Mucosa of stomach (tissue), 1 donor: ENCODE data around the gene PREX1.

Experiments used
- H3K27me3 ChIP-seq: one replicate; pipeline ENCODE4 v1.7.0; 2013; ENCODE audit warnings: mild to moderate bottlenecking, low read length; ENCODE audit not compliant: control insufficient read depth, insufficient read depth
- H3K36me3 ChIP-seq: one replicate; pipeline ENCODE4 v1.7.0; 2013; ENCODE audit warnings: low read length; ENCODE audit not compliant: control insufficient read depth, insufficient read depth
- H3K4me1 ChIP-seq: one replicate; pipeline ENCODE4 v1.7.0; 2013; ENCODE audit warnings: mild to moderate bottlenecking, low read length; ENCODE audit not compliant: control insufficient read depth, insufficient read depth
- H3K4me3 ChIP-seq: one replicate; pipeline ENCODE4 v1.7.0; 2013; ENCODE audit warnings: low read length
- H3K9ac ChIP-seq: one replicate; pipeline ENCODE4 v1.7.0; 2013; ENCODE audit warnings: mild to moderate bottlenecking, low read length, moderate library complexity
- H3K9me3 ChIP-seq: one replicate; pipeline ENCODE4 v1.7.0; 2013; ENCODE audit warnings: mild to moderate bottlenecking, low read length, moderate library complexity; ENCODE audit not compliant: control insufficient read depth
- donor health status: Pancreatic carcinoma.

Gene PREX1

DNA sequence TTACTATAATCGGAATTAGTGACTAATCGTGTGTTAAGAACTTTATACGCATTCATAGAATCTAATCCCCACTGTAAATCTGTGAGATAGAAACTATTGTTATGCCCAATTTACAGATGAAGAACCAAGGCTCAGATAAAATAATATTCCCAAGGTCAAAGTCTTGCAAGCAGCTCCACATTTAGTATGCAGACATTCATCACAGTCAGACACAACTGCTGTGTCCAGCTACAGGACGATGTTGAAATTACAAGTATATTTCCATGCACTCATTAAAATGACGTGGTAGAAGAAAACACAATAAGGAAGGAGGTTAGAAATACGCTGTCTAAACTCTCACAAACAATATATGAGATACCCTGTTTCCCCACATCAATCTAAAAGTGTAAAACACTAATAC lies 82.5 kb downstream of the PREX1 start:
- Histone ChIP-seq H3K27me3 (no peaks in the 10 kb centered on the region), H3K36me3 (no peaks in the 10 kb centered on the region), H3K9me3 (no peaks in the 10 kb centered on the region), H3K9ac (no peak overlapping the region), H3K4me3 (no peak overlapping the region), H3K4me1 (no peaks in the 10 kb centered on the region)

GRCh38 chr20:48744515-48744914 lies 83.3 kb downstream of the PREX1 start:
- no peaks in the 10 kb centered on the region for H3K4me1 ChIP-seq
- no peaks in the 10 kb centered on the region for H3K36me3 ChIP-seq

DNA sequence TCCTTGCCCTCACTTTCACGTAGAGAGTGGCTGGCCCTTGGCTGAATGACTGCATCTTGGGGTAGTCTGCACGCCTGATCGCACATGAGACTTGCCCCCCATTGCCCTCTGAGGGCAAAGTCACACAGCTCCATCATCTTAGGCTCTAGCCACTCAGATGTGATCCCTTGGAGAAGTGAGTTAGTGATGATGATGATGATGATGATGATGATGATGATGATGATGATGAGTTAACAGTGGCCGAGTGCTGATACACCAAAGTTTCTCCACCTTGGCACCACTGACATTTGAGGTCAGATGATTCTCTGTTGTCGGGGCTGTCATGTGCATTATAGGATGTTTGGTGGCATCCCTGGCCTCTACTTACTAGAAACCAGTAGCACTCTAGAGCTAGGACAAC lies 84.0 kb downstream of the PREX1 start:
- H3K9me3 ChIP-seq, result no peaks in the 10 kb centered on the region
- no peaks in the 10 kb centered on the region for H3K27me3 ChIP-seq
- H3K4me1 ChIP-seq, result no peaks in the 10 kb centered on the region
- no peak overlapping the region for H3K9ac ChIP-seq
- H3K4me3 ChIP-seq, result no peak overlapping the region
- H3K36me3 ChIP-seq, result no peaks in the 10 kb centered on the region

More at GRCh38 chr20:48744515-48744914, 83.3 kb downstream of the PREX1 start:
- no peak overlapping the region for H3K9ac ChIP-seq
- no peaks in the 10 kb centered on the region for H3K9me3 ChIP-seq
- no peak overlapping the region for H3K4me3 ChIP-seq
- no peaks in the 10 kb centered on the region for H3K27me3 ChIP-seq

- Histone ChIP-seq H3K4me1 (no peaks in the 10 kb centered on the region), H3K4me3 (no peak overlapping the region), H3K9ac (no peak overlapping the region), H3K9me3 (no peaks in the 10 kb centered on the region), H3K27me3 (no peaks in the 10 kb centered on the region), H3K36me3 (no peaks in the 10 kb centered on the region)
Measured at GRCh38 chr20:48742912-48743680, 84.7 kb downstream of the PREX1 start.

DNA sequence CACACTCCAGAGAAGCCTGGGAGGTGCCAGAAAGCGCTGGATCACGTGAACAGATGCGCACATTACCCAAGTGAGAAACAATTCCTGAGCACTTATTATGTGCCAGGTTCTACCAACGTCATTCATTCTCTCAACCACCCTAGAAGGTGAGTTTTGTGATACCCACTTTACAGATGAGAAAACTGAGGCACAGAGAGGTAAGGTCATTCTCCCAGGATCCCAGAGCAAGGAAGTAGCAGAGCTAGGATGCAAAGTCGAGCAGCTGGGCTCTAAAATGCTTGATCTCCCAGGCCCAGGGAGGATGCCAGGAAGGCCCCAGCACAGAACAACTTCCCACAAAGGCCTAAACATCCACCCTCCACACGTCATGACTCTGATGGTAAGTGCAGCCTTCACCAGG lies 85.6 kb downstream of the PREX1 start:
- no peaks in the 10 kb centered on the region for H3K36me3 ChIP-seq
- no peaks in the 10 kb centered on the region for H3K9me3 ChIP-seq
- no peak overlapping the region for H3K4me3 ChIP-seq
- H3K9ac ChIP-seq, result no peak overlapping the region
- no peaks in the 10 kb centered on the region for H3K27me3 ChIP-seq
- H3K4me1 ChIP-seq, result no peaks in the 10 kb centered on the region

- no peak overlapping the region for H3K9ac ChIP-seq
- no peaks in the 10 kb centered on the region for H3K4me1 ChIP-seq
- no peaks in the 10 kb centered on the region for H3K9me3 ChIP-seq
- no peaks in the 10 kb centered on the region for H3K36me3 ChIP-seq
- H3K27me3 ChIP-seq, result no peaks in the 10 kb centered on the region
- no peak overlapping the region for H3K4me3 ChIP-seq
Measured at GRCh38 chr20:48741669-48742068, 86.1 kb downstream of the PREX1 start.

- Histone ChIP-seq H3K9me3 (no peaks in the 10 kb centered on the region), H3K9ac (no peak overlapping the region), H3K36me3 (no peaks in the 10 kb centered on the region), H3K27me3 (no peaks in the 10 kb centered on the region), H3K4me1 (no peaks in the 10 kb centered on the region), H3K4me3 (no peak overlapping the region)
Measured at GRCh38 chr20:48740712-48741111, 87.1 kb downstream of the PREX1 start.

DNA sequence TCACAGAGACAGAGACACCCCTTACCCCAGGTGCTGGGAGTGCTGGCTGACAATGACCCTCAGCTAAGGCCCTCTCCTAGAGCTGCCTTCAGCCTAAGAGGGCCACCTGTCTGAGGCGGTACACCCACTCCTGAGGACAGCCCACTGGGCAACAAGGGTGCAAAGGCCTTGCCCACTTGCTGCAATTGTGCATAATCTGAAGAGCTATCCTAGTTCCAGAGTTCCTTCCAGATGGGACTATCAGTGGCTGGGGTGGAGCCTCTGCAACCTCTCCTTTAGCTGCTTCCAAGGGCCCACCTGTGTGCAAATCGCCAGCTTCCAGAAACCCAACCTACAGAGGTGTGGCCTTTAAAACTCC lies 87.5 kb downstream of the PREX1 start:
- H3K9ac ChIP-seq, result no peak overlapping the region
- H3K4me1 ChIP-seq, result no peaks in the 10 kb centered on the region
- H3K27me3 ChIP-seq, result no peaks in the 10 kb centered on the region
- H3K4me3 ChIP-seq, result no peak overlapping the region
- no peaks in the 10 kb centered on the region for H3K36me3 ChIP-seq
- no peaks in the 10 kb centered on the region for H3K9me3 ChIP-seq

- Histone ChIP-seq H3K36me3 (no peaks in the 10 kb centered on the region), H3K4me3 (no peak overlapping the region)
Measured at GRCh38 chr20:48739395-48740291, 88.2 kb downstream of the PREX1 start.

DNA sequence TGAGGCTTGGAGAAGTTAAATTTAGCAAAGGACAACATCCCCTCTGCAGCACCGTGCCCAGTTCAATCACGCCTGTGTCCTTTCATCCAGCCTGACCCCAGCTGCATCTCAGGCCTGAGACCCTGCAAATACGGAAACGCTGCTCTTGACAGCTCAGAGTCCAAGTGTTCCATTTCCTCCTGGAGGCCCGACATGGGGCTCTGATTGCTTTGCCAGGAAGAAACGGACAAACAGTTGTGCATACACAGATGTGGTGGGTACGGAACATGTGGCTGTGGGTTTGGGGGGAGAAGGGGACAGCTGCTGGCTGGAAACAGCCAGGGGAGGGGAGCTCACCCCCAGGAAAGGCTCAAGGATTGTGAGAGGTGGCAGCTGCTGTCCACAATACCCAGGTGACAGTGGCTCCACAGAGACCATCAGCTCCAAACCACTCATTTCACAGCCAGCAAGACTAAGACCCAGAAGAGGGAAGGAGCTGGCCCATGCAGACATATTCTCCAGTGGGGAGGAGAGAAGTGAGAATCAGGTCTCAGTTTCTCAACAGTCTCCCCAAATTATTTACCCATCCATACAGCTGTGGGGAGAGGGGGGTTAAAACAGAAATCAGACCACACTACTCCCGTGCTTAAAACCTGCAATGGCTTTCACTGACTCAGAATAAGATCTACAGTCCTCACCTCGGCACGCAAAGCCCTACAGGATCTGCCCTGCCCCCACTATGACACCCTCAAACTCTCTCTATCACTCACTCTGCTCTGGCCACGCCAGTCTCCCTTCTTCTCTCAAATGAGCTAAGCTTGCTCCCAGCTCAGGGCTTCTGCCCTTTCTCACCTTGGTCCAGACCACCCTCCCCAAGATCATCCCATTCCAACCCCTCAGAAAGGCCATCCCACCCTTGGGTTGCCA lies 89.1 kb downstream of the PREX1 start:
- Histone ChIP-seq H3K9ac (no peak overlapping the region), H3K4me3 (no peak overlapping the region), H3K4me1 (no peaks in the 10 kb centered on the region), H3K27me3 (no peaks in the 10 kb centered on the region), H3K36me3 (no peaks in the 10 kb centered on the region), H3K9me3 (no peaks in the 10 kb centered on the region)

More at GRCh38 chr20:48739395-48740291, 88.2 kb downstream of the PREX1 start:
- Histone ChIP-seq H3K4me1 (no peaks in the 10 kb centered on the region), H3K9ac (peak overlapping the region; percentile 17), H3K9me3 (no peaks in the 10 kb centered on the region), H3K27me3 (no peaks in the 10 kb centered on the region)

DNA sequence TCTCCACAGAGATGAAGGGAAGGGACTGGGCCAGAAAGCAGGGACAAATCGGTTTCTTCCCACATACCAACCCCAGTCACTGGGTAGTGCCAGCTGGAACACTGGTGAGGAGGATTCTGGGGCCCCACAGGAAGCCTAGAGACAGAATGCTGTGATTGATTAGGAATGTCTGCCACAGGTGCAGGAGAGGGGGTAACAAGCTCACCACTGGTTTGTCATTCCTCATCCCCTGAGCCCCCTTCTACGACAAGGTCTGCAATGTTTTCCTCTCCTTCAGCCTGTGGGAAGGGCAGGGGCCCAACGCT lies 89.8 kb downstream of the PREX1 start:
- Histone ChIP-seq H3K4me1 (no peaks in the 10 kb centered on the region), H3K9ac (no peak overlapping the region)

More for the DNA sequence above, 89.8 kb downstream of the PREX1 start:
- Histone ChIP-seq H3K36me3 (no peaks in the 10 kb centered on the region), H3K27me3 (no peaks in the 10 kb centered on the region), H3K4me3 (no peak overlapping the region), H3K9me3 (no peaks in the 10 kb centered on the region)
